HepG2 (cell line): ENCODE data around the gene CD151. TPM values are rescaled to one million over a fixed set of nuclear protein-coding genes. Genes with fewer than 3 reads are reported as not detected.

Experiments used
- E2F2 ChIP-seq: sonication (generic); formaldehyde crosslinking; IDR thresholded peaks from 2 replicates; pipeline ENCODE4 v1.4.0; 2020; ENCODE audit warnings: missing genetic modification reagents, borderline replicate concordance
- HNF1A ChIP-seq, 2 experiments: sonication (generic) in 1 of 2; formaldehyde crosslinking in 1 of 2; IDR thresholded peaks; 2 replicates each; pipeline versions ENCODE4 v1.4.0 to v1.6.1; 2016 to 2020; ENCODE audit warnings: borderline replicate concordance in 1 of 2, low read depth in 1 of 2, mild to moderate bottlenecking in 1 of 2, missing genetic modification reagents in 1 of 2
- HNF4A ChIP-seq: sonication (generic); formaldehyde crosslinking; IDR thresholded peaks from 2 replicates; pipeline ENCODE4 v1.4.0; 2020; ENCODE audit warnings: missing genetic modification reagents
- ISX ChIP-seq: sonication (generic); formaldehyde crosslinking; conservative IDR thresholded peaks from 2 replicates; pipeline ENCODE4 v1.5.0; 2020; ENCODE audit warnings: missing genetic modification reagents
- MNT ChIP-seq: fragments of 450-650 bp; IDR thresholded peaks from 2 replicates; pipeline ENCODE4 v1.6.1; 2016
- PITX1 ChIP-seq: sonication (generic); formaldehyde crosslinking; IDR thresholded peaks from 2 replicates; pipeline ENCODE4 v1.5.1; 2020; ENCODE audit warnings: mild to moderate bottlenecking, missing genetic modification reagents
- PRDM15 ChIP-seq: sonication (generic); formaldehyde crosslinking; IDR thresholded peaks from 2 replicates; pipeline ENCODE4 v1.4.0; 2020; ENCODE audit warnings: missing genetic modification reagents
- SNAI1 ChIP-seq: sonication (generic); formaldehyde crosslinking; IDR thresholded peaks from 2 replicates; pipeline ENCODE4 v1.5.0; 2020; ENCODE audit warnings: mild to moderate bottlenecking, missing genetic modification reagents, borderline replicate concordance
- TCF12 ChIP-seq, 2 experiments: fragments of 450-650 bp in 1 of 2; sonication (generic) in 1 of 2; formaldehyde crosslinking in 1 of 2; IDR thresholded peaks; 2 replicates each; pipeline versions ENCODE4 v1.6.1 to v1.8.0; 2017 to 2022; ENCODE audit warnings: antibody characterized with exemption in 1 of 2, mild to moderate bottlenecking in 1 of 2, missing genetic modification reagents in 1 of 2, moderate library complexity in 1 of 2
- ZC3H4 ChIP-seq: sonication (generic); formaldehyde crosslinking; IDR thresholded peaks from 2 replicates; pipeline ENCODE4 v1.4.0; 2020; ENCODE audit warnings: missing genetic modification reagents, borderline replicate concordance
- ZNF136 ChIP-seq: sonication (generic); formaldehyde crosslinking; IDR thresholded peaks from 2 replicates; pipeline ENCODE4 v1.8.1; 2022; ENCODE audit warnings: low read depth, mild to moderate bottlenecking, moderate library complexity, missing genetic modification reagents
- ZNF160 ChIP-seq: sonication (generic); formaldehyde crosslinking; IDR thresholded peaks from 2 replicates; pipeline ENCODE4 v1.8.0; 2022; ENCODE audit warnings: mild to moderate bottlenecking, inconsistent platforms, missing genetic modification reagents
- ZNF263 ChIP-seq: sonication (generic); formaldehyde crosslinking; IDR thresholded peaks from 2 replicates; pipeline ENCODE4 v1.4.0; 2020; ENCODE audit warnings: missing genetic modification reagents
- ZNF446 ChIP-seq: sonication (generic); formaldehyde crosslinking; IDR thresholded peaks from 2 replicates; pipeline ENCODE4 v1.5.0; 2020; ENCODE audit warnings: mild to moderate bottlenecking, missing genetic modification reagents
- ZNF546 ChIP-seq: sonication (generic); formaldehyde crosslinking; conservative IDR thresholded peaks from 2 replicates; pipeline ENCODE4 v1.8.1; 2023; ENCODE audit warnings: mild to moderate bottlenecking, missing genetic modification reagents
- polyA plus RNA-seq, 8 experiments: library from polyadenylated mRNA; depleted of rRNA in 3 of 8; stranded (reverse) in 7 of 8; unstranded in 1 of 8; fragments of >200 nt; fragmentation: Illumina TruSeq in 4 of 8; extraction: Trizol in 4 of 8; gene quantifications; 2 replicates each; pipeline versions ENCODE4 v1.2.1 to v1.2.3, GENCODE V29; 2011 to 2016; ENCODE audit warnings: low read depth in 4 of 8, missing spikeins in 1 of 8, mixed read lengths in 1 of 8; ENCODE audit not compliant: insufficient read depth in 1 of 8
- total RNA-seq, 5 experiments: library from RNA; depleted of rRNA; stranded (reverse); fragments of >200 nt; fragmentation: Illumina TruSeq; extraction: Trizol; gene quantifications; 2 replicates each; pipeline ENCODE4 v1.2.3, GENCODE V29; 2016; ENCODE audit warnings: low read depth in 1 of 5

Gene CD151
- total and polyA plus RNA-seq, 2 of the 13 experiments (the other 11 are each of a cell fraction or from before 2014, with no cell fraction given) = 125 to 197 TPM

DNA sequence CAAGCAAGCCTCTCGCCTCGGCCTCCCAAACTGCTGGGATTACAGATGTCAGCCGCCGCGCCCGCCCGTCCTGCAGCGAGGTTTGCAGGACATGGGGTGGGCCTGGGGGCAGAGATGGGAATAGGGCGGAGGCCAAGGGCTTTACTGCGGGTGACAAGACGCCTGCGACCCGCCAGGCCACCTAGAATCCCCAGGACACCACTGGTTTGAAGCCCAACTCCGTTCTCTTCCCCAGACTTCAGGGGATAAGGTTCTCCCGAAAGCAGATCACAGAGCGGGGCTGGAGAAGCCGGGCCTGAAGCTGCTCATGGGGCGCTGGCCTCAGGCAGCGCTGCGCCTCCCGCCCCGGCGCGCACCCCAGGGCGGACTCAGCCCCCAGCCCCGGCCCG lies 9.2 kb downstream of the CD151 start (continued):
- 0 out of 2 replicates have a peak, but pooled peaks have one; percentile 26 for TF ChIP-seq E2F2 (CRISPR knock-in tag)
- TF ChIP-seq ZNF446 (CRISPR knock-in tag) = no peak
- TF ChIP-seq ZC3H4 (CRISPR knock-in tag) = no peak
- TF ChIP-seq SNAI1 = no peak
- TF ChIP-seq ZNF160 (CRISPR knock-in tag) = 0 out of 2 replicates have a peak, but pooled peaks have one; percentile 30
- TF ChIP-seq MNT = no peak
- TF ChIP-seq TCF12 (IDR thresholded peaks at IDR 0.05) = no peak
- TF ChIP-seq TCF12 (CRISPR knock-in tag; IDR thresholded peaks at IDR 0.05) = 0 out of 2 replicates have a peak, but pooled peaks have one; percentile 14
- TF ChIP-seq HNF4A = no peak
- 0 out of 2 replicates have a peak, but pooled peaks have one; percentile 11 for TF ChIP-seq PITX1 (CRISPR knock-in tag)
- TF ChIP-seq ZNF546 (CRISPR knock-in tag) = peak; percentile 37
- 0 out of 2 replicates have a peak, but pooled peaks have one; percentile 11 for TF ChIP-seq PRDM15
- no peak for TF ChIP-seq ZNF136 (CRISPR knock-in tag)
- TF ChIP-seq HNF1A (IDR thresholded peaks at IDR 0.05; ENCODE audit: low read depth) = no peak
- TF ChIP-seq HNF1A (CRISPR knock-in tag; IDR thresholded peaks at IDR 0.05; ENCODE audit: borderline replicate concordance) = 0 out of 2 replicates have a peak, but pooled peaks have one; percentile 2
- TF ChIP-seq ISX (CRISPR knock-in tag) = 0 out of 2 replicates have a peak, but pooled peaks have one; percentile 72
- TF ChIP-seq ZNF263 (CRISPR knock-in tag) = peak; percentile 35; the same call in 1 of the 2 replicates
